RPMI7951 (cell line): Measurements from ENCODE around the gene C1orf56. TPM values are rescaled to one million over a fixed set of nuclear protein-coding genes. Genes with fewer than 3 reads are reported as not detected.

Experiments
- DNase-seq: peaks from one replicate; pipeline ENCODE4 v3.0.0-alpha.2; 2012; ENCODE audit warnings: low read depth
- total RNA-seq: library from RNA; depleted of rRNA; stranded (reverse); fragments of >200 nt; shearing (Covaris generic); gene quantifications from 2 replicates; pipeline ENCODE4 v1.2.3, GENCODE V29; 2014; rRNA removed

Gene C1orf56, protein sequence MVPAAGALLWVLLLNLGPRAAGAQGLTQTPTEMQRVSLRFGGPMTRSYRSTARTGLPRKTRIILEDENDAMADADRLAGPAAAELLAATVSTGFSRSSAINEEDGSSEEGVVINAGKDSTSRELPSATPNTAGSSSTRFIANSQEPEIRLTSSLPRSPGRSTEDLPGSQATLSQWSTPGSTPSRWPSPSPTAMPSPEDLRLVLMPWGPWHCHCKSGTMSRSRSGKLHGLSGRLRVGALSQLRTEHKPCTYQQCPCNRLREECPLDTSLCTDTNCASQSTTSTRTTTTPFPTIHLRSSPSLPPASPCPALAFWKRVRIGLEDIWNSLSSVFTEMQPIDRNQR
- 3.0 and 3.2 TPM in 2 replicates for total RNA-seq

DNA sequence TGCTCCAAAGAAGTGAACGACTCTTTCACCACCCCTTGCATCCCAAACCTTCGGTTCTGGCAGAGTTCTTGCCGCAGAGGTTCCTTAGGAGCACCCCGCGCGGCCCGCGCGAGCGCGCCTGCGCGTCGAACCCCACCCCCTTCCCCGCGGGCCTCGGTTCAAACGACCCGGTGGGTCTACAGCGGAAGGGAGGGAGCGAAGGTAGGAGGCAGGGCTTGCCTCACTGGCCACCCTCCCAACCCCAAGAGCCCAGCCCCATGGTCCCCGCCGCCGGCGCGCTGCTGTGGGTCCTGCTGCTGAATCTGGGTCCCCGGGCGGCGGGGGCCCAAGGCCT lies at the start of gene C1orf56:
Gene C1orf56 (plus strand): TSS at position 161 of the 334 bp plus-strand sequence. CDS start 97 bp downstream, at position 258.
- peak; percentile 68 for DNase-seq

DNA sequence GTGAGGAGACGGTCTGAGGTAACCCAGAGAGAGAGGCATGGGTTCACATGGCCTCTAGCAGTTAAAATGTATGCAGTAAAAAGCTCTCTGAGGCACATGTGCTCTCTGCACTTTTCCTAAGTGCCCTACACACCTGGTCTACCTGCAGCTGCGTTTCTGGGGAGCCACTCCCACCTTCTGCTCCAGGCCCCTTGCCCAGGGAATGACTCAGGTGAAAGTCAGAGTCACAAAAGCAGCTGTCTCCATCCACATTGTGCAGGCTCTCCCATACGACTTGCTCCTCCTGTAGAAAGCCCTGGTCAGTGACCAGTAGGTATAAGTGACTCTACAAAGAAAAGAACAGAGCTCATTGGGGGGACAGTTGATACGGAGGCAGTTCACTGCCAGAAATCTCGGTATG lies 49.6 kb upstream of the C1orf56 start:
- no peak for DNase-seq

DNA sequence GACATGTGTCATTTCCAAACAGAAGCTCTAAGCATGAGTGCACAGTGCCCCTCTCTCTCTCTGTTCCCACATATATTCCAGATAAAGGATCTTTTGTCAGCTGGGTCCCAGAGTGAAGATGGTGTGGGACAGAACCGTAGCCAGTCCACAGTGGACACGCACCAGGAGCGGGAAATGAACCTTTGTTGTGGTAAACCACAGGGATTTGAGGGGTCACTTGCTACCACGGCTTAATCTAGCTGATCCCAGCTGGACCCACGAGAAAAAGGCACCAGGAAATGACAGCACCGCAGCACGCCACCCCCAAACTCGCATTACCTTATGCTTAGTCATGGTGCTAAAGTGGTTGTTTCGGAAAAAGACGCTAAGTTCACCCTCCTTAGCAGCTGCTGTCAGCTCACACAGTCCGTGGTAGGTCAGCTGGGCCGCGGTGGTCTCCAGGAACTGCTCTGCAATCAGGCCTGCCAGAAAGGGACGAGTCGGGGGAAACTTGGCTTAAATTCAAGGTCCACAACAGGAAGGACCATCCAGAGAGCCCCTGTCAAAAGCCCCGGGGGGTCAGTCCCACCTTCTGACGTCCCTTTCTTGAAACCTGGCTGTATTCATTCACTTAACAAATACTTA lies 48.4 kb upstream of the C1orf56 start:
- peak; percentile 96 for DNase-seq

DNA sequence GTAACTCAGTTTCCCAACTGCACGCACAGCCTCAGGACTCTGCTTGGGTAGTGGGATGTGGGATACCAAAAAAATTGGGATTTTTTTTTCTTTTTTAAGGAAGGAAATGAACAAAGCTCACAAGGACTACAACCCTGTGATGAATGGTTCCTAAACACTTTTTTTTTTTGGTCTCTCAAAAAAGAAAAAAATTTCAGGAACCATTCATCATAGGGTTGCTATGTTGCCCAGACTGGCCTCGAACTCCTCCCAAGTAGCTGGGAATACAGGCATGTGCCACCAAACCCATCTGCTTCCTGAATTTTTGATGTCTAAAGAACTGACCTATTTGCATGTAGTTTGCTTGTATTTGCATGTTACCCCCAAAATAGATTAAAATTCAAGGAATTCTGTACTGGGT lies 47.6 kb upstream of the C1orf56 start:
- DNase-seq = no peak

DNA sequence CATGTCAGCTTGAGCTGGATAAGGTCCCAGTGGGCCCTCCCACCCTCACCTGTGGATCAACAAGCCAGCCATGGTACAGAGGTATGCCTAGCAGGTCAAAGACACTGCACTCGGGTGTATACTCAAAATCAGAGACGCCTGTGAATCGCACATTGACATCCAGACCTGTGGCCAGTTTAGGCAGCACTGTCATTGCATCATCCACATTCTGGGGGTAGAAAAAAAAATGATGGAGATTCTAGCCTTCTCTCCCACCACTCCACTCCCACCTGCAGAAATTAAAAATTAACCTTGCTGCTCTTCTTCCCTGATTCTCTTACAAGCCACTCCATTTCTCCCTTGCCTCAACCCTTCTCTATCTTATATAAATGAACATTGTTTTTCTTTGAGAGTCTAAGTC lies 47.1 kb upstream of the C1orf56 start:
- DNase-seq = no peak

DNA sequence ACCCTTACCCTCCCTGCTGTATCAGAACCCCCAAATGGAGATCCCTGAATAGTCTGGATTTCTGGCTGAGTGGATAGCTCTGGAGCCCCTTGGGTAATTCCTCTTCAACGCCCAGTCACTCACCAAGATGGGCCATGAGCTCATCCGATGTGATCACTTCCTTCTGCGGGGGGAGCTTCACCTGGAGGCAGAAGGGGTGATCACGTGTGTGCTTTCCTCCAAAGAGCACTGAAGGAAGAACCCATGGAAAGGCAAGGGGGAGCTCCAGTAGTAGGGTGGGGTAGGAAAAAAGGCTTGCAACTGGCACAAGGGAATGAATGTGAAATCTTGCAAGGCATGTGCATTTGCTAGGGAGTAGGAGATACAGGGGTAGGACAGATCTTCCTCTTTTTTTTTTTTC lies 45.9 kb upstream of the C1orf56 start:
- no peak for DNase-seq

DNA sequence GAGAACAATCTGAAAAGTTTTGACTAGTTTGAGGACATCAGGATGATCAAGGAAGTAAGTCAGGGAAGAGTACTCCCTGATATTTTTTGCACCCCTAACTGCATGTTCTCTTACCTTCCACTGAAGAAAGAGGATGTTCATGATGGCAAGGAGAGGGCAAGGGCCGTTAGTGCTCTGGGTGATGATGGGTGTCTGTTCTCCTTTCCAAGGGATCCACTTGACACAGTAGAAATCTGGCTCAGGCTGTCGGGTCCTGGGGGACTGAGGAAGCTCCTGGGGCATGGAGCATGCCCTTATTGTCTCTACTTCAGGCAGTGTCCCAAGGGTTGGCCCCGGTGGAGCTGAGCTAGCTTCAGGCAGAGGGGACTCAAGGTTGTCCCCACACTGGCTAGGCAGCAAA lies 45.5 kb upstream of the C1orf56 start:
- no peak for DNase-seq

DNA sequence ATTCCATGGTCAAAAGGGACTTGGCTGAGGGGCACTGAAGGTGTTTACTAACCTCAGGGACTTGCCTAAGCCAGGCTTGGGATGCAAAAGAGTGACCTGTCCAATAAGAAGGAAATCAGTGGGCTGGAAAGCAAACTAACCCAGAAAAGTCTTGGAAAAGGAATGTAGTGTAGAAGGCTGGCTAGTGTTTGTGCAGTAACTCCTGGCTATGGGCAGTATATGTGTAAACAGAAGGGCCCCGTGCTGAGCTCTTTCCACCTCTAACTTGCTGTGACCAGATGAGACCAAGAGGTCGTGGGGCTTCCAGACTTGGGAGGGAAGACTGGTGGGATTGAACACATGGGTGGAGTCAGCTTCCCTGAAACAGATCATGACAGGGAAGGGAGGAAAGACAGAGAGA lies 44.9 kb upstream of the C1orf56 start:
- no peak for DNase-seq

DNA sequence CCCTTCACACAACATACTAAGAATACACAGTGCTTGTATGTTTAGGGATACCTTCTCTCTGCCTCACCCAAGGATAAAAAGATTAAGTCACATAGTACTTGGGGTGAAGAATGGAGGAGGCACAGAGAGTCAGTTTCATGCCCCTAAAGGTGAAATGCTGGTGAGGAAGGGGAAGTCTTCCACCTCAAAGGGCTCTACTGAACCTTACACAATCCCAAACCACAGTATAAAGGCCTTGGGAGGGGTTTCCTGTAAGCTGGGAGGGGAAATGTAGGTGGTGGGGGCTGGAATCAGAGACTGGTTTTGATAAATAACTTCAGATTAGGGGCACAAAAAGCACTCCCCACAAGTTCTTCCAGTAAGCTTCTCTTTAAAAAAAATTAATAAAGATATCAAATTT lies 44.4 kb upstream of the C1orf56 start:
- DNase-seq = no peak

DNA sequence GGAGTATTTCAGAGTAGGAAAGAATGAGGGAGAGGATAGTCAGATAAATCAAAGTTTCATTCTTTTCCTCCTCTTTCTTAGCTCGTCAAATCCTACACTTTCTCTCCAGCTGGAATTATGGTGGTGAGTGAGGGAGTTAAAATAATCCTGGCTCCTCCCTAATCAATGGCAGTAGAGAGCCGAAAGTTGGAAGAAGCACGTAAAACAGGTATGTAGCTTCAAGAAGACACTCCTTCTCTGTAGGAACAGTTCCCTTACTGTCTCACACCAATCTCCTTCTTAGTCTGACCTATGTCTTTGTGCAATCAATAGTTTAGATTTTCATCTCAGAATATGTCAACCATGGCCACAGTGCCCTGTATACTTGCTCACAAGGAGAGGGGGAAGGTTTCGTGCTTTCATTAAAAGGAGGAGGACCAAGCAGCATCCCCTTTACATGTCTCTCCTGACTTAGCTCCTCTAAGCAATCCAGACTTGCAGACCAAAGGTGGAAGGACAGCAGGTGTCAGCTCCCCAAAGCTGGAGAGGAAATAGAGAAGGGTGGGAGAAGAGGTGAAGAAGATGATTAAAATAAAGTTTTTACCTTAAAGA lies 41.7 kb upstream of the C1orf56 start:
- no peak for DNase-seq

DNA sequence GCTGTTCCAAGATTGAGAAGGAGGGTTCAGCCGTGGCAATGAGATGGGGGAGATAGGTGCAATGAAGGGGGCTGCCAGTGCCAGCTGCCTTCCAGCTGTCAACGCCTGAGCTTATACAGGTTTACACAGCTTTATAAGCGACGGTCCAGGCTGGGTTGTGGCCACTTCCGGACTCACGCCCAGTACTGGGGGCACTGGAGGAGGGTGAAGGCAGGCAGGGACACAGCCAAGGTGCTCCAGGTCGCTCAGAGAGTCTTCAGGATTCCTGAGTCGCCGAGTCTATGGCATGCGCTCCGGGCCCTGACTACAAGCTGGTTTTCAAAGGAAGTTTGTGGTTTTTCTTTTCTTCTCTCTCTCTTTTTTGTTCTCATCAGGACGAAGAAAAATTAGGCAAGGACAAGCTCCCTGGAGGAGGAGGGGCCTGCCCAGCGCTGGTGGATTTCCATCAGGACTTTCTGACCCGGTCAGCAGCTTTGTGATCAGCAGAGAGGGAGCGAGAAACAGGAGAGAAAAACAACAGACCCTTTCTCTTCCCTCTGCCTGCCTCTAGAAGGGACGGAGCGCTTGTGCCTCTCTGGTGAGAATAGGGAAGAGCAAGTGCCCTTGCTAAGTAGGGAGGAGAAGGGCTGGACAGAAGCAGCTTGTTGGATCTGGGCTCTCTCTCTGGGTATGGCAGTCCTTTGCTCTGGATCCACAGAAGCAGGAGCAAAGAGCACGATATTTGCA lies 41.1 kb upstream of the C1orf56 start, which contains the start of gene MINDY1:
Gene MINDY1 (minus strand): TSS at position 576 of the 726 bp plus-strand sequence. CDS start 4,285 bp downstream, outside the sequence.
- peak; percentile 87 for DNase-seq

DNA sequence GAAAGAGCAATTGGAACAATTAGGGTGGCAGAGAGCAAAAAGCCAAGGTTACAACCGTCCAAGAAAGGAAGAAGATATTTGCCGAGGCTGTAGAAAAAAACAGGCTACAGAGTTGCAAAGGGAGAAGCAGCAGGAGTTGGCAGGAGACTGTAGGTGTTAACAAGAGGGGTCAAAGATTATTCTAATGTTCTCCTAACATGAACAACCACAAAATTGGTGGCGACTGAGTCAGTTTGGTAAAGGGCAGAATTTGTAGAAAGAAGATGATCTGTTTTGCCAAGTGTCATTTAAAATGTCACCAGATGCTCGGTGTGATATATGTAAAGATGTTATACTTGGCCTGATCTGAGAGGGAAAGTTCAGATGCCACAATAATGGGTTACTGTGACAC lies 39.7 kb upstream of the C1orf56 start:
- no peak for DNase-seq

DNA sequence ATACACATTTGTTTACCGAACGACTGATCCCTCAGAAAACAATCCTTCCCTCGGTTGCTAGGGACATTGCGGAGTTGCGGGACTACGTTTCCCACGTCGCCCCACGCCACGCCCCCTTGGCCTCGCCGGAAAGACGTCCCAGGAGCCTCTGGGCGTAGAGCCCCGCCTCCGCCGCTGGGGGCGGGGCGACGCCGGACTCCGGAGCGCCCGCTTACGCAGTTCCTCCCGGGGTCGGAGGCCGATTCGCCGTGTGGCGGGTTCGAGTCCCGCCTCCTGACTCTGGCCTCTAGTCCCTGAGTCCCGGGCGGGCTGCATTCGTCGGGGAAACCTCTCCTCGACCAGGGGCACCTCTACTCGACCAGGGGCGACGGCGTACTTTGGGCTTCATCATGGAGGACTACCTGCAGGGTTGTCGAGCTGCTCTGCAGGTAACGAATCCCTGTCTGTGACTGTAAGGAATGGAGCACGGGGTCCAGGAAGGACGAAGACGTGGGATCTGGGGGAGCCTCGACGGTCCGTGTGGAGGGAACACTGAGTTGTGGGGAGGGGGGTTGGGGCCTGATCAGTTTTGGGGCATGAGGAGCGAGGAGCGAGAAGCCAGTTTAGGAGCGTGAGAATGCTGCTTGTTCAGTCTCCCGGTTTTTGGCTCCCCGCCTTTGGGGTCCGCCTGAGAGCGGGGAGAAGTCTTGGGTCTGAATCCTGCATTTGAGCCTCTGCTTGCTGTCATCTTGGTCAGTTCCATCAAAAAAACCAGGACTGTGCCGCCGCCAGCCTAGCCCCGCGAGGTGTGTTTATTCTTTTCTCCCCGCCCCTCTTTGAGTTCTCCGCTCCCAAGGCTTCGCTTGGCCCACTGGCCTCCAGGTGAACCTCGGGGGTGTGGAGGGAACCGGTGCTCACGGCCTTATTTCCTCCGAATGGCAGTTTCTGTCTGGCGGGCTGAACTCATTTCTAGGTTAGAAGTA lies 39.0 kb upstream of the C1orf56 start, which contains the start of gene PRUNE1:
Gene PRUNE1 (plus strand): TSS at position 206 of the 962 bp plus-strand sequence. CDS start 184 bp downstream, at position 390.
- DNase-seq = peak; percentile 94

DNA sequence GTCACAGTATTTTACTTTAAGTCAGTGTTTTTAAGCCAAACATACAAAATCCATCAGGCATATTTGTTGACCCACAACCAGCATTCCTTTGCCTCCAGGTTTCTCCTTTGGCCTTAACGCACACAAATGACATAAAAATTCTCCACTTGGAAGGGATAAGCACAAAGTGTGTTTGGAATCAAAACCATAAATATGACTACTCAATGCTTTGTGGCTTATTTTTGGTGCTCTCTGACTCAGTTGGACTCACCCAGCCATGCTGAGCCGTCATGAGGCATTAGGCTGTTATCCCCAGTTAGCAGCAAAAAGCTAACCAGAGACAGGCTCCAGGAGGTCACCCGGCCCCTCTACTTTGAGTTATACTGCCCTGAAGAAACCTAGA lies 38.4 kb upstream of the C1orf56 start:
- peak; percentile 6 for DNase-seq

DNA sequence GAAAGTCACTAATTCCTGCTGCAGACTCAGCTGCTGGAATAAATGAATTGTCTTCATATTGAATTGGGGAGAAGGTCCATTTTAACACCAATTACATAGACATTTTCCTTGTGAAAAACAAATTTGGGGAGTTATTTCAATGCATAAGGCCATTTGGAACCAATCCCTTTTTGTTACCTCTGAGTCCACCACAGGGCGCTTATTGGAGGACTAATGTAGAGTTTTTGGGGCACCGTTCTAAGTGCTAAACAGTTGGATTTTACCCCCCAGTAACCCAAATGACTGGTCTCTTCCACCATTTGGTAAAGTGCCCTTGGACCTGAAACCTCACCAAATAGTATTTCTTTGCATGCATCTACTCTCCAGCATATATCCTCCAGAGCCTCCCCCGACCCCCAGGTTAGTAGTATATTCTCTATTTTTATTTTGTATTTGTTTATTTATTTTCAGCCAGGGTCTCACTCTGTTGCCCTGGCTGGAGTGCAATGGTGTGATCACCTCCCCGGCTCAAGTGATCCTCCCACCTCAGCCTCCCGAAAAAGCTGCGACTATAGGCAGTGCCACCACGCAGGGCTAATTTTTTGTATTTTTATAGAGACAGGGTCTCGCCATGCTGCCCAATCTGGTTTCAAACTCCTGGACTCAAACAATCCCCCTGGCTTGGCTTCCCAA lies 37.7 kb upstream of the C1orf56 start:
- no peak for DNase-seq

DNA sequence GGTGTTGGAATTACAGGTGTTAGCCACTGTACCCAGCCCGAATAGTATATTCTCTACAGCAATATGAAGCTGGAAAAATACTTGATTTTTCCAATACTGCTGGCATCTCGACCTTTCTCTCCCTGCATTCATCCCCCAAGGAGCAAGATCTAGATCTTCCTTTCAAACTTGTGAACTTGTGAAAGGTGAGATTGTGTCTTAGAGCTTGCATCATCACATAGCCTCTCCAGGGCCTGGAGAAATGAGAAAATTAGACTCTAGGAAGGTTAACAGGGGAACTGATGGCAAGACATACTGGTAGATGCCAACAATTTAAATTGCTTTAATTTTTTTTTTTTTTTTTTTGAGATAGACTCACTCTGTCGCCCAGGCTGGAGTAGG lies 37.2 kb upstream of the C1orf56 start:
- DNase-seq = no peak

DNA sequence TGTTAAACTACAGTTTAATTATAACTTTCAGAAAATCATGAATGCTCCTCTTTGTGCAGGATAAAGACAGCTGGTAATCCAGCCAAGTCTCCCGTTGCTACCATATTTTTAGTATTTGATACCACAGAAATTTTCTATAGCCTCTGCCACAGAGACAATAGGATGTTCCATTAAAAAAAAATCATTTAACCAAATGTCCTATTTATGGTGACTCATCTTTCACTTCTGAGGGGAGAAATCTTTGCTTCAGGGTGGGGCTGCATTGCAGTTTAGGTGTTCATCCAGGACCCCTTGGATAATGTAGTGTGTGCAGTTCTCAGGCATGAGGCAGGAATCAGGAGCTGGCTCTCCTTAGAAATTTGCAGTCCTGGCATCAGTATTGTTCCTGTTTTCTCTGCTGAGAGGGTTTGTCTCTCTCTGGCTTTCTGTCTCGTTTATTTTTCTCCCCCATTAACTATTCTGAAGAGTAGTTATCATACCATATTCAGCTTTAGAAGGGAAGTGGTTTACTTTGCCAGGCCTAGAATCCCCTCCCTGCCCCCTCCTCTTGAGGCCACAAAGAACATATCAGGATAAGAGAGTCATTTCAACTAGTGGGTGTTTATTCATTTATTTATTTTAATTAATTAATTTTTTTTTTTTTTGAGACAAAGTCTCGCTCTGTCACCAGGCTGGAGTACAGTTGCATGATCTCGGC lies 36.2 kb upstream of the C1orf56 start:
- peak; percentile 6 for DNase-seq

DNA sequence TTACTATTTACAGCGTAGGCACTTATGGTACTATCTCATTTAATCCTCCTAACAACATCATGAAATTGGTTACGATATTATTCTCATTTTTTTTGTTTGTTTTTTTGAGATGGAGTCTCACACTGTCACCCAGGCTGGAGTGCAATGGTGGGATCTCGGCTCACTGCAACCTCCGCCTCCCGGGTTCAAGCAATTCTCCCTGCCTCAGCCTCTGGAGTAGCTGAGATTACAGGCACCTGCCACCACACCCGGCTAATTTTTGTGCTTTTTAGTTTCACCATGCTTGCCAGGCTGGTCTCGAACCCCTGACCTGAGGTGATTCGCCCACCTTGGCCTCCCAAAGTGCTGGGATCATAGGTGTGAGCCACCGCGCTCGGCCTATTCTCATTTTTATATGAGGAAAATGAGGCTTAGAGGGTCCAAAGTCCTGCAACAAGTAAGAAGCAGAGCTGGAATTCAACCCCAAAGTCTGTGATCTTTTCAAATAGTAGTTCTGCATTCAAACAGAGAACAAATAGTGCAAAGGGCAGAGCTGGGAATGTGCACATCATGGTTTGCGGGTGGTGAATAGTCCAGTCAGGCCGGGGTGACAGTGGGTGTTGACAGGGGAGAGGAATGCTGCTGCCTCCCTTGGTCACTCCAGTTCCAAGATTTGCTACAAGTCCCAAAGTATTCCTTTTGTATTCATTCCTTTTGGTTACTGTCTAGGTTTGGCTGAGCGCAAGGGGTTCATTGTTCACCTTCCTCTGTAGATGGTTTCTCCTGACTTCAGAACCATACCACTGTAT lies 34.7 kb upstream of the C1orf56 start:
- no peak for DNase-seq

DNA sequence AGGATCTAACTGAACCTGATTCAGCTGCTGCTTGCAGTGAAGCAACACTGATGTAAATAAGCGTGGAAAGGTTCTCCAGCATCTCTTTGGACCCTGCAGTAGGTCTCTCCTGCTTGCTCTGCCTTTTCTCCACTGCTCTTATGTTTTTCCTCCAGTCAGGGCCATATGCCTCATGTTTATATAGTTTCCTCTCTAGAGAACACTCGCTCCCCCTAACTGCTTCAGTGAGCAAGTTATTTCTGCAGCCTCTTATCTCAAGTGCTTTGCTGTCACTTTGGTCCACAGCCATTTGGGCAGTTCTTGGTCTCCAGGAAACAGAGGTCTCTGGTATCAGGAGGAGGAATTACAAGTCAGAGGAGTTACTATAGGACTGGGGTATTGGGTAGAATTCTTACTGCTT lies 34.0 kb upstream of the C1orf56 start:
- DNase-seq = no peak
